ENCODE results near the gene CATSPERD.
A peak's percentile ranks its signal among the peaks of the same experiment; 100 is the strongest.

The CATSPERD gene

DNA sequence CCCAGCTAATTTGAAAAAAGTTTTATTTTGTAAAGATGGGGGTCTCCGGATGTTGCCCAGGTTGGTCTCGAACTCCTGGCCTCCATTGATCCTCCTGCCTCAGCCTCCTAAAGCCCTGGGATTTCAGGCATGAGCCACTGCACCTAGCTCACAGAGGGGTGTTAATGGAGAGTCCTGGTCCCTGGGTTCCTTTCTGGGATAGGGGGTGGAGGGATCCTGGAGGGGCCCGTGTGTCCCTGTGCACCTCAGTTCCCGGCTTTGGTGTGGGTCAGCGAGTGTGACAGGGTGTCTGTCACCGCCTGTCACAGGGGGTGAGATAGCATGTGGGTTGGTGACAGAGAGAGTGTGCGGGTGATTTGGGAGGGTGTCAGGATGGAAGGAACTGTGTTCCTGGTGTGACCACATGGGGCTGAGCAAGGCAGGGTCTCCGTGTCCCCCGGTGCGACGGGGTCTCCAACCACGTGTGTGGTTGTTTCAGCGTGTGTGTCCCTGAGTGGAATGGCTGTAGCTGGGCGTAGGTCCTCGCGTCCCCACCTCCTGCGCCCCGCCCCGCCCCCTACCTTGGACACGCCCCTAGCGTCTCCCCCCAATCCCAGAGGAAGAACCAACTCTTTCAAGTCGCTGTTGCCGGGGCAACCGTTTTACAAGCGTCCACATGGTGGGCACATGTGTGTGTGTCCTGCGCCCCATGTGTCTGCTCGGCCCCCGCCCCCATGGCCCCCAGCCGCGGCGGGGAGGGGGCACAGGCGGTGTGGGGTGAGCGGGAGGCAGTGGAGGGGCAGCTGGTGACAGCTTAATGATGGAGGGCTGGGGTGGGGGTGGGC lies 81.6 kb downstream of the CATSPERD start:
- TF ChIP-seq, protein P1, sequence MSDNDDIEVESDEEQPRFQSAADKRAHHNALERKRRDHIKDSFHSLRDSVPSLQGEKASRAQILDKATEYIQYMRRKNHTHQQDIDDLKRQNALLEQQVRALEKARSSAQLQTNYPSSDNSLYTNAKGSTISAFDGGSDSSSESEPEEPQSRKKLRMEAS (IDR thresholded peaks at IDR 0.05), result peak; percentile 61; the same call in 1 of the 2 replicates
- TF ChIP-seq CEBPB (IDR thresholded peaks at IDR 0.05) (no peak), ZBTB7A (IDR thresholded peaks at IDR 0.05; ENCODE audit: low read depth) (peak; percentile 89; the same call in 1 of the 2 replicates)

DNA sequence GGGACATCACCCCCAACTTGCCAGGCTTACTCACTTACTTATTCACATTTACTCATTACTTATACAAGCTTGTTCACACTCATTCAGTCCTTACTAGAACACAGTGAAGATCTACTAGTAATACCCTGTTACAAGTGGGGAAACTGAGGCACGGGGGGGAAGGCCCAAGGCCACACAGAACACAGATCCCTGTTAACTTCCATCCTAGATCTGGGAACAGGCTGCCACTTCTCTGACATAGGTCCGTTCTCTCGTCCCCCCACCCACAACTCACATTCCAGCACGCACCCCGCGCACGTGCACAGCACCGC lies 83.0 kb downstream of the CATSPERD start:
- TF ChIP-seq TAF1 (IDR thresholded peaks at IDR 0.05; ENCODE audit: low read depth), result no peak
- TF ChIP-seq, protein P2, sequence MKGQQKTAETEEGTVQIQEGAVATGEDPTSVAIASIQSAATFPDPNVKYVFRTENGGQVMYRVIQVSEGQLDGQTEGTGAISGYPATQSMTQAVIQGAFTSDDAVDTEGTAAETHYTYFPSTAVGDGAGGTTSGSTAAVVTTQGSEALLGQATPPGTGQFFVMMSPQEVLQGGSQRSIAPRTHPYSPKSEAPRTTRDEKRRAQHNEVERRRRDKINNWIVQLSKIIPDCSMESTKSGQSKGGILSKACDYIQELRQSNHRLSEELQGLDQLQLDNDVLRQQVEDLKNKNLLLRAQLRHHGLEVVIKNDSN (IDR thresholded peaks at IDR 0.05), result peak; percentile 46; the same call in 1 of the 2 replicates
- TF ChIP-seq TEAD4 (IDR thresholded peaks at IDR 0.05), result 0 out of 2 replicates have a peak, but pooled peaks have one; percentile 51
- TF ChIP-seq, protein P1 (IDR thresholded peaks at IDR 0.05), result no peak

DNA sequence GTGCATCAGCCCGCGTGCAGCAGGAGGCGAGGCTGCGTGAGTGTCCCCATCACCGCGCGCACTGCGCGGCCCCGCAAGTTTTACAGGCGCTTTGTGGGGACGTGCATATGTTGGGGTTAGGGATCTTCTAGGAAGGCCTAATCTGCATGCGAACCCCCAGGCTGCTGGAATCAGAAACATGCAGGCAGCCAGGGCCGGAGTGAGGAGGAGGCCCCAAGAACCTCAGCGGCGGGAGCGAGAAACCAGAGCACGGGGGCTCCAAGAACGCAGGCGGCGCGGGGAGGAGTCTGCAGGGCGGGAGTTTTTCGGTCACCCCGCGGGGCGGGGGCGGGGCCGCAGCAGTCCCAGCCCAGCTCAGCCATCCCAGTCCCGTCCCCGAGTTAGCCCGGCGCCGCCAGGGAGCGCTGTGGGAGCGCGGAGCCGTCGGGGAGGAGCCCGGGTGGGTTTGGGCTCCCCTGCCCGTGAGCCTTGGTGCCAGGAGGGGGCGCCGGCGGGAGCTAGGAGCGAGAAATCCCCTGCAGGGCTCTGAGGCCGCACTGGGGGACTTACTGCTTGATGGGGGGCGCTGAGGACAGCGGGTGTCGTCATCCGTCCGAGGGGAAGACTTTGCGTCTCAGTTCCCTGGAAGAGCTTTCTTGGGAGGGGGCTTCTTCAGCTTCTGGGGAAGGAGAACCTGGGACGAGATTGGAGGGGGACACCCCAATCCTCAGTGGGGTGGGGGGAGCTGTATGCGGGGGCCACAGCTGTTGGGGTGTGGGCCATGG lies 83.5 kb downstream of the CATSPERD start:
- TF ChIP-seq RAD21 (IDR thresholded peaks at IDR 0.05; ENCODE audit: low read depth), result peak; percentile 92
- peak; percentile 24; the same call in 1 of the 2 replicates for TF ChIP-seq TCF12 (IDR thresholded peaks at IDR 0.05; ENCODE audit: low read depth)
- TF ChIP-seq, protein P1 (IDR thresholded peaks at IDR 0.05), result peak; percentile 98
- TF ChIP-seq TAF1 (IDR thresholded peaks at IDR 0.05; ENCODE audit: low read depth), result no peak
- TF ChIP-seq ZBTB7A (IDR thresholded peaks at IDR 0.05; ENCODE audit: low read depth), result peak; percentile 20; the same call in 1 of the 2 replicates

DNA sequence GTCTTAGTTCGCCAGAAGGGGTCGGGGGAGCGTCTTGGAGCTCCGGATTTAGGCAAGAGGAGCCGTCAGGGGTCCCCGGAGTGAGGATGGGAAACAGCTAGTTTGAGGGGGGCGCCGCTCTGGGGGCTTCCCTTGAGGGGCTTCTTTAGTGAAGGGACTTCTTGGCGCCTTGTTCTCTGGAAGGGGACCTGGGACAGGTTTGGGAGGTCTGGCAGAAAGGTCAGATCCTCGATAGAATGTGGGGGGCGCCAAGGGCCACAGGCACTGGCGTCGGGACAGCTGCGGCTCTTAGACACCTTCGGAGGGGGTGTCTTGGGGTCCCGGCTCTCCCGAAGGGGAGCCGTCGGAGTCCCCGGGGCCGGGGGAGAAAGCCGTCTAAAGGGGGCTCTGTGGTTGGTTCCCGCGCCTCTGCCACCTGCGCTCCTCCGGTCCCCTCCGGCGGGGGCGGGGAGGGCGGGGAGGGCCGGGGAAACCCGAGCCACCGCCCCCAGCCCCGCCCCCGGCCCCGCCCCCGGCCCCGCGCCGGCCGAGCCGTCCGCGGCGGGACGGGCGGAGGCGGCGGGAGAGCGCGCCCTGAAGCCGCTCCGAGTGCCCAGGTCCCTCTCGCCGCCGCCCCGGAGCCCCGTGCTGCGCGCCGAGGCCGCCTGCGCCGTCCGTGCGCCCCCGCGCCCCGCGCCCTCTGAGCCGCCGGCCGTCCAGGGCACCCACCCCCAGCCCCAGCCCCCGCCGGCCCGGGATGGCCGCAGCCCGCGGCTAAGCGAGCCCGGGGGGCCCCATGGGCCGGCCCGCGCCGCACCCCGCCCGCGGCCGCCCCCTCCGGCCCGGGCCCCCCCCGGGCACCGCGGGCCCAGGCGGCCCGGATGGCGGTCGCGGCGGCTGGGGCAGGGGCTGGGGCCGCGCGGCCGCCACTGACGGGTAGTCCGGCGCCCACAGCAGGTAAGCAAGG lies 84.4 kb downstream of the CATSPERD start, which contains the start of gene NRTN:
Gene NRTN (plus strand): TSS at position 552 of the 946 bp plus-strand sequence. CDS start 19,099 bp downstream, outside the sequence.
- TF ChIP-seq EGR1 (IDR thresholded peaks at IDR 0.05) (0 out of 2 replicates have a peak, but pooled peaks have one; percentile 16), NFIC (IDR thresholded peaks at IDR 0.05) (no peak)

DNA sequence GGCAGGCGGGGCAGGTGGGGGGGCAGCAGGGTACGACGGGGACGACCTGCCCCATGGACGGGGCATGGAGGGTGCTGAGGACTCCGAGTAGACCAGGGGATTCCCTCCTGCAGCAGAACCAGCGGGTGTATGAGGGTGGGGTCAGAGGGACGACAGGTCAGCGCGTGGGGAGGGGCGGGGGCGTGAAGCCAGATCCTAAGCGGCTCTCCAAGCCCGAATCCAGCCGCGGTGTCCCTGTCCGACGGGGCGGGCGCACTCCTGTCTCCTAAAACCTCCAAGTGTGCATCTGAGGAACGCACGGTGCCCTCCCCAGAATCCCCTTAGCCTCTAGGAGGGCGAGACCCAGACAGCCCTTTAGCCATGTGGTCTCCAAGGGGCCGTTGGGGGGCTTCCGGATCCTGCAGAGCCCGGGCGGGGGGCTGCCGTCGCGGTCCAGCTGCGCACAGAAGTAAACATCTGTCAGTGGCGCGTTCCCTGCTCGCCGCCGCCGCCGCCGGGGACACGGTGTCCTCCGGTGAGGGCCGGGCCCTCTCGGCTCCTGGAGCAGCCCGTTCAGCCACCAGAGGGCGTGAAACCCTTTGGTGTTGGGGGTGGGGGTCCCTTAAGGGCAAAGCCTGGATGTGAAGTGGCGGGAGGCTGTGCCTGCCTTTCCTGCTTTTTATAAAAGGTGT lies 85.2 kb downstream of the CATSPERD start:
- TF ChIP-seq, protein P3, sequence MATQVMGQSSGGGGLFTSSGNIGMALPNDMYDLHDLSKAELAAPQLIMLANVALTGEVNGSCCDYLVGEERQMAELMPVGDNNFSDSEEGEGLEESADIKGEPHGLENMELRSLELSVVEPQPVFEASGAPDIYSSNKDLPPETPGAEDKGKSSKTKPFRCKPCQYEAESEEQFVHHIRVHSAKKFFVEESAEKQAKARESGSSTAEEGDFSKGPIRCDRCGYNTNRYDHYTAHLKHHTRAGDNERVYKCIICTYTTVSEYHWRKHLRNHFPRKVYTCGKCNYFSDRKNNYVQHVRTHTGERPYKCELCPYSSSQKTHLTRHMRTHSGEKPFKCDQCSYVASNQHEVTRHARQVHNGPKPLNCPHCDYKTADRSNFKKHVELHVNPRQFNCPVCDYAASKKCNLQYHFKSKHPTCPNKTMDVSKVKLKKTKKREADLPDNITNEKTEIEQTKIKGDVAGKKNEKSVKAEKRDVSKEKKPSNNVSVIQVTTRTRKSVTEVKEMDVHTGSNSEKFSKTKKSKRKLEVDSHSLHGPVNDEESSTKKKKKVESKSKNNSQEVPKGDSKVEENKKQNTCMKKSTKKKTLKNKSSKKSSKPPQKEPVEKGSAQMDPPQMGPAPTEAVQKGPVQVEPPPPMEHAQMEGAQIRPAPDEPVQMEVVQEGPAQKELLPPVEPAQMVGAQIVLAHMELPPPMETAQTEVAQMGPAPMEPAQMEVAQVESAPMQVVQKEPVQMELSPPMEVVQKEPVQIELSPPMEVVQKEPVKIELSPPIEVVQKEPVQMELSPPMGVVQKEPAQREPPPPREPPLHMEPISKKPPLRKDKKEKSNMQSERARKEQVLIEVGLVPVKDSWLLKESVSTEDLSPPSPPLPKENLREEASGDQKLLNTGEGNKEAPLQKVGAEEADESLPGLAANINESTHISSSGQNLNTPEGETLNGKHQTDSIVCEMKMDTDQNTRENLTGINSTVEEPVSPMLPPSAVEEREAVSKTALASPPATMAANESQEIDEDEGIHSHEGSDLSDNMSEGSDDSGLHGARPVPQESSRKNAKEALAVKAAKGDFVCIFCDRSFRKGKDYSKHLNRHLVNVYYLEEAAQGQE (IDR thresholded peaks at IDR 0.05; ENCODE audit: low read depth), result no peak
- TF ChIP-seq RAD21 (IDR thresholded peaks at IDR 0.05; ENCODE audit: low read depth) (peak; percentile 70), ZBTB7A (IDR thresholded peaks at IDR 0.05; ENCODE audit: low read depth) (peak; percentile 93), YY1 (IDR thresholded peaks at IDR 0.05; ENCODE audit: low read depth) (0 out of 2 replicates have a peak, but pooled peaks have one; percentile 29)

DNA sequence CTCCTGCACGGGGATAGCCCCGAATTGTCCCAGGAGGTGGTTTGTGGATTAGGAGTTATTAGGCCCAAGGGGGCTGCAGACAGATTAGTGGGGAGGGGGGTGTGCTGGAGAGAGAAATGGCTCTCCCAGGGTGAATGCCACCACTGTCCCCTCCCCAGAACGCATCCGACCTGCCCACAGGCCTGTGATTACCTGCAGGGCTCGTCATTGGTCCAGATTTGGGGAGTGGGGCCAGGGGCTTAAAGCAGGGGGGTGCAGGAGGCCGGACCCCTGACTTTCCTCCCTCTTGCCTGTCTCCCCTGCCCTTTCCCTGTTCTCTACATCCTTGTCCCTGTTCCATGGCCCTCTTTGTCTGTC lies 85.7 kb downstream of the CATSPERD start:
- TF ChIP-seq, protein P1 (IDR thresholded peaks at IDR 0.05), result no peak
- TF ChIP-seq, protein P2 (IDR thresholded peaks at IDR 0.05), result no peak
- TF ChIP-seq CEBPB (IDR thresholded peaks at IDR 0.05), result no peak
- TF ChIP-seq, protein P3 (IDR thresholded peaks at IDR 0.05; ENCODE audit: low read depth), result no peak
- no peak for TF ChIP-seq TCF12 (IDR thresholded peaks at IDR 0.05; ENCODE audit: low read depth)
- no peak for TF ChIP-seq EGR1 (IDR thresholded peaks at IDR 0.05)
- no peak for TF ChIP-seq YY1 (IDR thresholded peaks at IDR 0.05; ENCODE audit: low read depth)
